ENCODE data around the gene TMEM132C. TPM values are rescaled to one million over a fixed set of nuclear protein-coding genes. Genes with fewer than 3 reads are reported as not detected.

TMEM132C gene
- total and polyA plus RNA-seq, 2 donors (not counting 1 experiment from before 2014, with no cell fraction given): not detected

- H3K27me3 Mint-ChIP-seq: no peaks in the 10 kb centered on the region
- TF ChIP-seq EZH2 (IDR thresholded peaks at IDR 0.05; ENCODE audit: borderline replicate concordance, insufficient read depth, low read depth, low read length, poor library complexity, severe bottlenecking) (no peak), CTCF (IDR thresholded peaks at IDR 0.05) (no peak)
- H3K27ac Mint-ChIP-seq: no peak overlapping the region
- no peak overlapping the region for H3K4me3 Mint-ChIP-seq
- Histone ChIP-seq H3K4me3 (ENCODE audit: control extremely low read depth in 1 of 5, extremely low read depth in 1 of 5, insufficient read depth in 1 of 5, low read depth in 2 of 5, low read length in 4 of 5) (no peak overlapping the region), H3K4me1 (ENCODE audit: control insufficient read depth in 2 of 2, insufficient read depth in 2 of 2, low read length in 2 of 2) (no peaks in the 10 kb centered on the region), H3K36me3 (replicated peaks in 1 of 2; ENCODE audit: control extremely low read depth in 1 of 2, control insufficient read depth in 1 of 2, extremely low read depth in 1 of 2, insufficient read depth in 2 of 2, low read length in 1 of 2) (no peaks in the 10 kb centered on the region), H3K4me2 (replicated peaks; ENCODE audit: low read depth, low read length, poor library complexity, severe bottlenecking) (no peak overlapping the region), H2AFZ (ENCODE audit: insufficient read depth, low read depth, low read length, poor library complexity, severe bottlenecking) (no peak overlapping the region), H3K27ac (ENCODE audit: low read length in 2 of 2) (no peak overlapping the region), H3K27me3 (replicated peaks in 1 of 4; ENCODE audit: control extremely low read depth in 1 of 4, control insufficient read depth in 3 of 4, insufficient read depth in 4 of 4, low read length in 3 of 4) (no peaks in the 10 kb centered on the region), H3K79me2 (ENCODE audit: control insufficient read depth, insufficient read depth, low read length) (no peaks in the 10 kb centered on the region), H3K9ac (ENCODE audit: low read length) (no peak overlapping the region), H4K20me1 (ENCODE audit: control insufficient read depth, insufficient read depth, low read length, poor library complexity, severe bottlenecking) (no peaks in the 10 kb centered on the region), H3K9me3 (ENCODE audit: control extremely low read depth in 1 of 3, control insufficient read depth in 2 of 3, insufficient read depth in 1 of 3, low read length in 2 of 3) (peaks cover 0 to 12% (median 0%) of the 10 kb centered on the region in 3 donors)
- POLR2A ChIA-PET: no interaction called here
- DNase-seq (no peak), ATAC-seq (ENCODE audit: low read depth) (no peak)
- WGBS (ENCODE audit: insufficient coverage): 95% methylated on average over 4 of the region's 5 CpGs
- H3K9me3 Mint-ChIP-seq (ENCODE audit: insufficient read depth): peaks cover 4% of the 10 kb centered on the region
- no peaks in the 10 kb centered on the region for H3K4me1 Mint-ChIP-seq
- intact Hi-C loops (cut with micrococcal nuclease): no loop called here
- CTCF ChIA-PET: no interaction called here
Observed at GRCh38 chr12:128322341-128322740, 55.4 kb downstream of the TMEM132C start.

GRCh38 chr12:128323145-128323920 lies 56.4 kb downstream of the TMEM132C start:
- Histone ChIP-seq H3K27me3 (replicated peaks in 1 of 4; ENCODE audit: control extremely low read depth in 1 of 4, control insufficient read depth in 3 of 4, insufficient read depth in 4 of 4, low read length in 3 of 4) (no peaks in the 10 kb centered on the region), H3K4me3 (ENCODE audit: control extremely low read depth in 1 of 5, extremely low read depth in 1 of 5, insufficient read depth in 1 of 5, low read depth in 2 of 5, low read length in 4 of 5) (no peak overlapping the region), H3K27ac (ENCODE audit: low read length in 2 of 2) (no peak overlapping the region), H3K36me3 (replicated peaks in 1 of 2; ENCODE audit: control extremely low read depth in 1 of 2, control insufficient read depth in 1 of 2, extremely low read depth in 1 of 2, insufficient read depth in 2 of 2, low read length in 1 of 2) (no peaks in the 10 kb centered on the region), H4K20me1 (ENCODE audit: control insufficient read depth, insufficient read depth, low read length, poor library complexity, severe bottlenecking) (no peaks in the 10 kb centered on the region), H3K4me1 (ENCODE audit: control insufficient read depth in 2 of 2, insufficient read depth in 2 of 2, low read length in 2 of 2) (no peaks in the 10 kb centered on the region), H3K9me3 (ENCODE audit: control extremely low read depth in 1 of 3, control insufficient read depth in 2 of 3, insufficient read depth in 1 of 3, low read length in 2 of 3) (peaks cover 0 to 12% (median 0%) of the 10 kb centered on the region in 3 donors), H3K4me2 (replicated peaks; ENCODE audit: low read depth, low read length, poor library complexity, severe bottlenecking) (no peak overlapping the region), H2AFZ (ENCODE audit: insufficient read depth, low read depth, low read length, poor library complexity, severe bottlenecking) (no peak overlapping the region), H3K79me2 (ENCODE audit: control insufficient read depth, insufficient read depth, low read length) (no peaks in the 10 kb centered on the region), H3K9ac (ENCODE audit: low read length) (no peak overlapping the region)
- H3K27me3 Mint-ChIP-seq: no peaks in the 10 kb centered on the region
- peaks cover 4% of the 10 kb centered on the region for H3K9me3 Mint-ChIP-seq (ENCODE audit: insufficient read depth)
- ATAC-seq (ENCODE audit: low read depth) (no peak), DNase-seq (no peak)
- no peak overlapping the region for H3K4me3 Mint-ChIP-seq
- no peak overlapping the region for H3K27ac Mint-ChIP-seq
- no peak for TF ChIP-seq EZH2 (IDR thresholded peaks at IDR 0.05; ENCODE audit: borderline replicate concordance, insufficient read depth, low read depth, low read length, poor library complexity, severe bottlenecking)
- no peak for TF ChIP-seq CTCF (IDR thresholded peaks at IDR 0.05)
- ChIA-PET CTCF (no interaction called here), POLR2A (no interaction called here)
- 70% methylated on average over 19 of the region's 20 CpGs for WGBS (ENCODE audit: insufficient coverage)
- no peaks in the 10 kb centered on the region for H3K4me1 Mint-ChIP-seq
- intact Hi-C loops (cut with micrococcal nuclease): no loop called here

All from B cell (primary cell).